DND-41 (cell line): ENCODE data around the gene CDH10.

Experiments
- CTCF ChIP-seq: IDR thresholded peaks from 2 replicates; pipeline ENCODE4 v1.5.1; 2012; ENCODE audit warnings: borderline replicate concordance, low read length, moderate library complexity, mild to moderate bottlenecking; ENCODE audit not compliant: poor library complexity, severe bottlenecking; ENCODE audit errors: extremely low read depth
- EZH2 ChIP-seq: IDR thresholded peaks from 3 replicates; pipeline ENCODE4 v1.6.1; 2012; ENCODE audit warnings: borderline replicate concordance, low read depth, mild to moderate bottlenecking, moderate library complexity, low read length, inconsistent platforms; ENCODE audit not compliant: severe bottlenecking

GRCh38 chr5:24606971-24607370 is 37.8 kb downstream of the CDH10 start:
- TF ChIP-seq CTCF (no peak), EZH2 (no peak)
